A549 (cell line): ENCODE measurements around the gene CACNA1C.

ENCODE experiments used
- BCL3 ChIP-seq: fragments of >200 bp; sonication (Bioruptor Twin); formaldehyde crosslinking; IDR thresholded peaks from 3 replicates; pipeline ENCODE4 v1.6.1; 2016
- CBX2 ChIP-seq: fragments of 200-600 bp; sonication (generic); IDR thresholded peaks from 2 replicates; pipeline ENCODE4 v1.6.1; 2016; ENCODE audit warnings: low read depth, mild to moderate bottlenecking, borderline replicate concordance
- CEBPB ChIP-seq, 2 experiments: fragments of >200 bp in 1 of 2; sonication (Bioruptor Twin) in 1 of 2; formaldehyde crosslinking in 1 of 2; IDR thresholded peaks; 2 replicates each; pipeline ENCODE4 v1.6.1; 2012 to 2016
- CTCF ChIP-seq: fragments of >200 bp; sonication (Bioruptor Twin); formaldehyde crosslinking; IDR thresholded peaks from 3 replicates; pipeline ENCODE4 v1.5.1; 2016
- HMGXB4 ChIP-seq: fragments of 250-450 bp; sonication (Bioruptor Pico); IDR thresholded peaks from 2 replicates; pipeline ENCODE4 v1.5.0; 2021; ENCODE audit warnings: mild to moderate bottlenecking, moderate library complexity, borderline replicate concordance
- MAFK ChIP-seq: fragments of 450-650 bp; IDR thresholded peaks from 2 replicates; pipeline ENCODE4 v1.6.1; 2014; ENCODE audit not compliant: partially characterized antibody
- MAX ChIP-seq: IDR thresholded peaks from 2 replicates; pipeline ENCODE4 v1.6.1; 2012
- POLR2A ChIP-seq: IDR thresholded peaks from 2 replicates; pipeline ENCODE4 v1.6.1; 2012; ENCODE audit warnings: mild to moderate bottlenecking, low read length
- REST ChIP-seq: fragments of 200-600 bp; sonication (generic); IDR thresholded peaks from 2 replicates; pipeline ENCODE4 v1.6.1; 2016; ENCODE audit warnings: antibody characterized with exemption, mild to moderate bottlenecking, moderate library complexity
- USF2 ChIP-seq: fragments of 450-650 bp; IDR thresholded peaks from 2 replicates; pipeline ENCODE4 v1.6.1; 2014; ENCODE audit warnings: antibody characterized with exemption

GRCh38 chr12:2306012-2306411 is 253.2 kb downstream of the CACNA1C start:
- TF ChIP-seq CBX2 (no peak), POLR2A (no peak), REST (no peak), HMGXB4 (CRISPR knock-in tag) (no peak), USF2 (no peak), MAFK (no peak), CEBPB (IDR thresholded peaks at IDR 0.05) (no peak), MAX (no peak), CTCF (no peak), BCL3 (no peak)
